Skeletal muscle tissue (tissue), 4 donors: ENCODE measurements around the gene VSIG8. TPM values are rescaled to one million over a fixed set of nuclear protein-coding genes. Genes with fewer than 3 reads are reported as not detected.

Source experiments
- H3K27ac ChIP-seq: one replicate; pipeline ENCODE4 v1.7.0; 2013; ENCODE audit warnings: mild to moderate bottlenecking, low read depth, low read length, inconsistent platforms
- H3K27me3 ChIP-seq, 3 donors: one replicate each; pipeline ENCODE4 v1.7.0; 2013; ENCODE audit warnings: low read length in 3 of 3; ENCODE audit not compliant: control insufficient read depth in 3 of 3, insufficient read depth in 3 of 3
- H3K36me3 ChIP-seq, 3 donors: one replicate each; pipeline ENCODE4 v1.7.0; 2013; ENCODE audit warnings: low read length in 3 of 3; ENCODE audit not compliant: control insufficient read depth in 3 of 3, insufficient read depth in 3 of 3
- H3K4me1 ChIP-seq, 3 donors: one replicate each; pipeline ENCODE4 v1.7.0; 2013; ENCODE audit warnings: low read length in 3 of 3, mild to moderate bottlenecking in 3 of 3; ENCODE audit not compliant: control insufficient read depth in 3 of 3, insufficient read depth in 3 of 3
- H3K4me3 ChIP-seq, 3 donors: one replicate each; pipeline ENCODE4 v1.7.0; 2013; ENCODE audit warnings: low read length in 3 of 3
- H3K9ac ChIP-seq, 3 donors: one replicate each; pipeline ENCODE4 v1.7.0; 2013; ENCODE audit warnings: low read length in 3 of 3, mild to moderate bottlenecking in 3 of 3, moderate library complexity in 2 of 3, low read depth in 1 of 3
- H3K9me3 ChIP-seq, 3 donors: one replicate each; pipeline ENCODE4 v1.7.0; 2013; ENCODE audit warnings: low read length in 3 of 3; ENCODE audit not compliant: control insufficient read depth in 3 of 3
- total RNA-seq: library from RNA; depleted of rRNA; stranded (reverse); fragments of >200 nt; gene quantifications from one replicate; pipeline ENCODE4 v1.2.3, GENCODE V29; 2014
- donor health status: Osteomylitis.

The VSIG8 gene
- total RNA-seq, 1 donor from 2014 or later: not detected

DNA sequence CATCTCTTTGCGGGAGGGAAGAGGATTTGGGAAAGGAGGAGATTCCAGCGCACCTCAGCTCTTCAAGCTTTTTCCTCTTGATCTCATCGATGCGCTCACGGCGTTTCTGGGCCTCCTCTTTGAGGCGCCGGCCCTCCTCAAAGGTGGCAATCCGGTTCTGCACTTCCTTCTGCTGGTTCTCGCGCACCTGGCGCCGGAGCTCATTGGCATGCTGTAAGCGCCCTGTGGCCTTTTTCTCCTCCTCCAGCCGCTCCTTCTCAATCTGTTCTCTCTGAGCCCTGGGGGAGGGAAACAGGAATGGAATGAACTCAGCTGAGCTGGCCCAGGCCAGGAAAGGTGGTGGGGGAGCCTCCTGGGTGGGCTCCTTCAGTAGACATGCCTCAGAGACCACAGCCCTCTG lies 10.4 kb upstream of the VSIG8 start:
- H3K27me3 ChIP-seq: peaks cover 0 to 19% (median 16%) of the 10 kb centered on the region in 3 donors
- peaks cover under 1 to 3% (median 3%) of the 10 kb centered on the region in 3 donors for H3K4me1 ChIP-seq
- H3K4me3 ChIP-seq: no peak overlapping the region
- H3K9ac ChIP-seq: no peak overlapping the region
- H3K27ac ChIP-seq: no peak overlapping the region
- no peaks in the 10 kb centered on the region for H3K36me3 ChIP-seq
- no peaks in the 10 kb centered on the region for H3K9me3 ChIP-seq

DNA sequence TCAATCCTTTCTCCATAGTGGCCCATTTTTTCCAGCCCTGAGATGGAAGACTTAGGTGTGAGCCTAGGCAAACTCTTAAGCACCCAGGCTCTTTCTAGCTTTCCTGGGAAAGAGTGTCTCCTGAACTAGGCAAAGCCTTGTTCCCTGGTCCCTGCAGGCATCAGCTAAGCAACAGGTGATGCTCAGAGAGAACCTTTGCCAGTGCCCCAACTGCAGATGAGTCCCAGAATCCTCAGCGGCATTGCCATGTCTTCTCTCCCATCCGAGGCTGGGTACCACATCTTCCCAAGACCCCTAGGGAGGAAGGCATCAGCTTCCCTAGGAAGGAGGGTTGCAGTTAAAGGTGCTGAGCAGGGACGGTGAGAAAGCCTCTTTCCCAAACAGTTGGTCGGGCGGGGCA lies 8.2 kb upstream of the VSIG8 start:
- Histone ChIP-seq H3K9ac (no peak overlapping the region), H3K27me3 (peaks cover 0 to 19% (median 16%) of the 10 kb centered on the region in 3 donors), H3K9me3 (no peaks in the 10 kb centered on the region), H3K27ac (no peak overlapping the region), H3K4me1 (peaks cover 8 to 10% (median 9%) of the 10 kb centered on the region in 3 donors), H3K36me3 (no peaks in the 10 kb centered on the region), H3K4me3 (no peak overlapping the region)

DNA sequence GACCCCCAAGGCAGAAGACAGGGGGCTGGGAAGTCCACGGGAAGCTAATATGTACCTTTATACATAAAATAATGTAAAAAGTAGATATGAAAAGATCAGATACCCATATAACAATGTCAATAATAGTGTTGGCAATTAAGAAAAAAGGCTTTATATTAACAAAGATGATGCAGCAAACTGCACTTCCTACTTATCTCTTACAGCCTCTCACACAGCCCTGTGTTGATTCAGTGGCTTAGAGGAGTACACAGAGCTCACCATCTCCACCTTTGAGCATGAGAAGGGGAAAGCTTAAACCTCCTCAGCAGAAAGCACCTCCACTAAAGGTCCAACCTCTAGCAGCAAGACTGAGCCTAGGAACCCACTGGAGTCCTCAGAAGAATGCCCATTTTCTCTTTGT lies 7.2 kb upstream of the VSIG8 start:
- H3K27me3 ChIP-seq: peaks cover 0 to 19% (median 16%) of the 10 kb centered on the region in 3 donors
- H3K36me3 ChIP-seq: no peaks in the 10 kb centered on the region
- H3K9ac ChIP-seq: no peak overlapping the region
- H3K9me3 ChIP-seq: no peaks in the 10 kb centered on the region
- H3K27ac ChIP-seq: no peak overlapping the region
- peaks cover 8 to 10% (median 9%) of the 10 kb centered on the region in 3 donors for H3K4me1 ChIP-seq
- H3K4me3 ChIP-seq: no peak overlapping the region

DNA sequence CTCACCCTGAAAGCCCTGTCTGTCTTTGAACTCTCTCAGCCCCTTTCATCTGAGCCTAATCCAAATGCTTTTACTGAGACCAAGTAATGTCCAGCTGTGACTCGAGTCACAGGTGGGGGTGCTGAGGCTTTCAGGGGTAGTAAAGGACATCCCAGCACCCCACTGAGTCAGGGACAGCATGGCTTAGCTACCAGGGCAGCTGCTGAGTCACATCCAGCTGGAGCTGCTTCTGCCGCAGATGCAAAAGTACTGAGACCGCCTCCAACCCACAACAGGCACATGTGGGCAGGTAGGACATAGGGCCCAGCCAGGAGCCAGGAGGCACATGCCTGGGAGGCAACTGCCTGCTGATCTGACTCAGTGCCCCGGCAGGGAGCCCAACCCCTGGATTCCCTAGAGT lies 6.7 kb upstream of the VSIG8 start:
- Histone ChIP-seq H3K4me3 (no peak overlapping the region), H3K27ac (no peak overlapping the region), H3K9me3 (no peaks in the 10 kb centered on the region), H3K9ac (no peak overlapping the region), H3K36me3 (no peaks in the 10 kb centered on the region), H3K4me1 (peaks cover 8 to 10% (median 9%) of the 10 kb centered on the region in 3 donors), H3K27me3 (peaks cover 0 to 19% (median 16%) of the 10 kb centered on the region in 3 donors)

DNA sequence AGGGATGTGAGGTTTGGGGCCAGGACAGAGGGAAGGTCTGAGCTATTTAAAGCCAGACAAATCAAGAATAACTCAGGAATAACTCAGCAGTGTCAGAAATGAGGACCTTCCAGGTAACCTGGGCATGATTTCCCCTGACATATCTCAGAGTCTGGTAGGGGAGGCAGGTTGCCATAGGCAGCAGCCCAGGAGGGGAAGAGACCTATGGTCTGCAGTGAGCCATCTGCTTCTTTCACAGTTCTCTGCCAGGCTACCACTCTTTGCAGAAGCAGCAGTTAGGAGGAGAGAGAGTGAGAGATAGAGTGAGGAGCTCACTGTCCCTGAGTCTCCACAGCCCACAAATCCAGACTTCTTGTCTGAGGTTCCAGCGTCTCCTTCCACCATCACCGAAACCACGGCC lies 6.3 kb upstream of the VSIG8 start:
- H3K4me1 ChIP-seq: peaks cover 8 to 10% (median 9%) of the 10 kb centered on the region in 3 donors
- H3K36me3 ChIP-seq: no peaks in the 10 kb centered on the region
- no peak overlapping the region for H3K27ac ChIP-seq

DNA sequence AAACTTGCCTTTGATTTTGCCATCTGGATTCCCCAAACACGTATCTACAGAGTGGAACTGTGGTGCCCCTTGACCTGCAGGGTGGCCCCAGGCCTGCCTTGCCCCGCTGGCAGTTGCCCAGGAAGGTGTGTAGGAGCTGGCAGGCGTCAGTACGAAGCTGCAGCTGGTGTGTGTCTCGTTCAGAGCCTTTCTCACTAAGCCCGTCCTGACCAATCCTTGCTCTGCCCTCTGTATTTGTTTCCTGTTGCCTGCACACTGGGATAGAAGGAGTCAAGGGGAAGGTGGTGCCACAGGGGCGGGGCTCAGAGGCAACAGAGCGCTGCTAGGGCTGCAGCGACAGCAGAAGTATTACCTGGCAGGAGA lies 5.2 kb upstream of the VSIG8 start:
- Histone ChIP-seq H3K27me3 (peaks cover 0 to 20% (median 13%) of the 10 kb centered on the region in 3 donors), H3K9me3 (no peaks in the 10 kb centered on the region), H3K27ac (no peak overlapping the region), H3K9ac (peak overlapping the region in 2 of 3 donors; percentile 19 to 40), H3K4me3 (no peak overlapping the region), H3K4me1 (peaks cover 8 to 10% (median 9%) of the 10 kb centered on the region in 3 donors), H3K36me3 (no peaks in the 10 kb centered on the region)

More for the DNA sequence above, 6.3 kb upstream of the VSIG8 start:
- H3K9me3 ChIP-seq: no peaks in the 10 kb centered on the region
- H3K27me3 ChIP-seq: peaks cover 0 to 19% (median 16%) of the 10 kb centered on the region in 3 donors
- no peak overlapping the region for H3K4me3 ChIP-seq
- no peak overlapping the region for H3K9ac ChIP-seq

DNA sequence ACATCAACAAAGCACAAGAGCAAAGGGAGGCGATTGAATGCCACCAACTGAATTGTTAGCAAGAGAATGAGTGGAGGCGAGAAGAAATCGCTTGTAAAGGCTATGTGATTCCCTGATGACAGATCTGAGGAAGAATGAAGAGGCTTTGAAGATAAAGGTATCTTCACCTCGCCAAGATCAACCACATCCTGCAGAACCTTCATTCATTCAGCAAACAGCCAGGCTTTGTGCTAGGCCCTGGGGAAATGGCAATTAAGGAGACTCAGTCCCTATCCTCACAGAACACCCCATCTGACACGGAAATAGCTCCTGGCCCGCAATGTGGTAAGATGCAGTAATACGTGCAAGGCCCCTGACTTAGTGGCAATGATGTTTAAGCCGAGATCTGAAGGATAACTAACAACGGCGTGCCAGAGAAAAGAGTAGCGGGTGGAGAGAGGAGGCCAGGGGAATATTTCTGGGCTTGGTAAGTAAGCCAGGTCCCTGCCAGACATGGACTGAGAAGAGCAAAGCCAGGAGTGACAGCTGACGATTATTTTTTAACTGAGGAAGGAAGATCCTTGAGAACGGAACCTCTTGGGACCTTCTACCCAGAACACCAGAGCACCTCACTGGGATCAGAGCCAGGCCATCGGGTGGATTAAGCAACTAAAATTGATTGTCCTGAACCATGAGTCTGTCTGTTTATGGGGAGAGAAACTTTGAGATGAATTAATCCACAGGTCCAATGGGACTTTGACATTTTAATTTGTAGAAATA lies 4.6 kb upstream of the VSIG8 start:
- peaks cover 8 to 10% (median 9%) of the 10 kb centered on the region in 3 donors for H3K4me1 ChIP-seq
- no peak overlapping the region for H3K4me3 ChIP-seq
- H3K9ac ChIP-seq: peak overlapping the region in 1 of 3 donors; percentile 40
- H3K27me3 ChIP-seq: peaks cover 0 to 18% (median 10%) of the 10 kb centered on the region in 3 donors
- H3K9me3 ChIP-seq: no peaks in the 10 kb centered on the region
- no peaks in the 10 kb centered on the region for H3K36me3 ChIP-seq
- no peak overlapping the region for H3K27ac ChIP-seq

DNA sequence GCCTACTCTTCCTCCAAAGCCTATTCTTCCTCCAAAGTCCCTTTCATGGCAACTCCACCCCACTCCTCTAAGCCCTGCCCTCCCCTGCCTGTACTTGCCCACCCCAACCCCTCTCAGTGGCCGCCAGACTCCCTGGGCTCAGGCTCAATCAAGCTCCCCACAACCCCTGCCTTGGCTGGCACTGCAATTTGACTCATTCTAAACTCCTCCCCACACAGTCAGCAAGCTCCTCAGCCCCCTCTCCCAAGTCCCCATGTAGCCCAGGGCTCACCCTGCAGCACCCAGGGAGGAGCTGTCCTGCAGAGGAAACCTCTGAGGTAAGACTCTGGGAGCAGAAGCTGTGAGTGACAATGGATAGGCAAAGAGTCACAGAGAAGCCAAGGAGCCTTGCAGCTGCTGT lies 3.6 kb upstream of the VSIG8 start:
- peaks cover 0 to 13% (median 4%) of the 10 kb centered on the region in 3 donors for H3K27me3 ChIP-seq
- peaks cover 8 to 10% (median 9%) of the 10 kb centered on the region in 3 donors for H3K4me1 ChIP-seq
- no peaks in the 10 kb centered on the region for H3K9me3 ChIP-seq
- H3K36me3 ChIP-seq: no peaks in the 10 kb centered on the region
- no peak overlapping the region for H3K27ac ChIP-seq
- no peak overlapping the region for H3K9ac ChIP-seq
- no peak overlapping the region for H3K4me3 ChIP-seq

DNA sequence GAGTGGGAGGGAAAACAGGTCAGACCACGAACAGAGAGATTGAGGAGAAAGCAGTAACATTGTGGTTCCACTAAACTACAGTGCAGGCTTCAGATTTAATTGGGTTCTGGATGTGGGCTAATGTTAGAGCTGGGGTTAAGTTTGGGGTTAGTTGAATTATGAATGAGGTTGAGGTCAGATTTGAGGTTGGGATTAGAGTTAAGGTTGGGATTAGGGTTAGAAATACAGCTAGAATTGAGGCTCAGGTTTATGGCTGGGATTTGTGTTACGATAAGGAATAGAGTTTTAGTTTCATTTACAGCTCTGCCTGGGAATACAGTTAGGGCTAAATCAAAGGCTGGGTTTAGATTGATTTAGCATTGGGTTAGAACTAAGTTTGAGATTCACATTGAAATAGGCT lies 1.8 kb upstream of the VSIG8 start:
- H3K9me3 ChIP-seq: no peaks in the 10 kb centered on the region
- H3K27me3 ChIP-seq: peaks cover 0 to 7% (median 0%) of the 10 kb centered on the region in 3 donors
- no peak overlapping the region for H3K27ac ChIP-seq
- H3K4me3 ChIP-seq: no peak overlapping the region
- no peaks in the 10 kb centered on the region for H3K36me3 ChIP-seq
- H3K9ac ChIP-seq: no peak overlapping the region
- H3K4me1 ChIP-seq: peaks cover 8 to 10% (median 9%) of the 10 kb centered on the region in 3 donors

DNA sequence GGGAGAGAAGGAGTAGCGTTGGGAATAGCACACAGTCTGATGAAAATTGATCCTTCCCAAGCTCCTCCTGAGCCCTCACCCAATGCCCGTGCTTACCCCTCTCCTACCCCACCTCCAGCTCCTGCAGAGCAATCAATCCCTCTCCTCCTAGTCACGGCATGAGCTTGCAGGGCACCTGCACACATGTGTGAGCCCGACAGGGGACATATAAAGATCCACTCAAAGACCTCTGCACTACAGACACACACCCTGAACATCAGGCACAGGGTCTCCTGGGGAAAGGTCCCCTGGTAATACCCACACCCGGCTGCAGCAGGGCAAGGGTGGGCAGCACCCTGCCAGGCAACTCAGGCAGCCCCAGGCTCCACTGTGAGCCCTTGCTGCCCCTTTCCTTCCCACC lies 426 bp downstream of the VSIG8 start:
- Histone ChIP-seq H3K36me3 (no peaks in the 10 kb centered on the region), H3K27ac (no peak overlapping the region), H3K9ac (no peak overlapping the region), H3K4me3 (no peak overlapping the region), H3K9me3 (no peaks in the 10 kb centered on the region), H3K27me3 (peaks cover 0 to 7% (median 0%) of the 10 kb centered on the region in 3 donors), H3K4me1 (peaks cover 0 to under 1% (median 0%) of the 10 kb centered on the region in 3 donors)
